SH-SY5Y (cell line): ENCODE measurements around the gene NT5C1B.

Experiments used
- GATA2 ChIP-seq: IDR thresholded peaks from 2 replicates; pipeline ENCODE4 v1.6.1; 2011; ENCODE audit warnings: mild to moderate bottlenecking, low read depth, low read length
- GATA3 ChIP-seq: IDR thresholded peaks from 2 replicates; pipeline ENCODE4 v1.6.1; 2011; ENCODE audit warnings: low read depth, mild to moderate bottlenecking, low read length, moderate library complexity

- no peak for TF ChIP-seq GATA2
- TF ChIP-seq GATA3: no peak
Observed at GRCh38 chr2:18536100-18536499, 53.3 kb downstream of the NT5C1B start.
